Glomerular visceral epithelial cell (primary cell): ENCODE results near the gene ADRA2B.
"Not testable (repeated sequence)": the region's sequence is repeated elsewhere in the genome, so short reads cannot be mapped to it uniquely, and the experiment has no call there.

Experiments
- DNase-seq: peaks from one replicate; pipeline ENCODE4 v3.0.0-alpha.2; 2016; ENCODE audit errors: extremely low spot score

Gene ADRA2B

GRCh38 chr2:96089356-96090195 is 26.8 kb downstream of the ADRA2B start:
- DNase-seq = no peak

DNA sequence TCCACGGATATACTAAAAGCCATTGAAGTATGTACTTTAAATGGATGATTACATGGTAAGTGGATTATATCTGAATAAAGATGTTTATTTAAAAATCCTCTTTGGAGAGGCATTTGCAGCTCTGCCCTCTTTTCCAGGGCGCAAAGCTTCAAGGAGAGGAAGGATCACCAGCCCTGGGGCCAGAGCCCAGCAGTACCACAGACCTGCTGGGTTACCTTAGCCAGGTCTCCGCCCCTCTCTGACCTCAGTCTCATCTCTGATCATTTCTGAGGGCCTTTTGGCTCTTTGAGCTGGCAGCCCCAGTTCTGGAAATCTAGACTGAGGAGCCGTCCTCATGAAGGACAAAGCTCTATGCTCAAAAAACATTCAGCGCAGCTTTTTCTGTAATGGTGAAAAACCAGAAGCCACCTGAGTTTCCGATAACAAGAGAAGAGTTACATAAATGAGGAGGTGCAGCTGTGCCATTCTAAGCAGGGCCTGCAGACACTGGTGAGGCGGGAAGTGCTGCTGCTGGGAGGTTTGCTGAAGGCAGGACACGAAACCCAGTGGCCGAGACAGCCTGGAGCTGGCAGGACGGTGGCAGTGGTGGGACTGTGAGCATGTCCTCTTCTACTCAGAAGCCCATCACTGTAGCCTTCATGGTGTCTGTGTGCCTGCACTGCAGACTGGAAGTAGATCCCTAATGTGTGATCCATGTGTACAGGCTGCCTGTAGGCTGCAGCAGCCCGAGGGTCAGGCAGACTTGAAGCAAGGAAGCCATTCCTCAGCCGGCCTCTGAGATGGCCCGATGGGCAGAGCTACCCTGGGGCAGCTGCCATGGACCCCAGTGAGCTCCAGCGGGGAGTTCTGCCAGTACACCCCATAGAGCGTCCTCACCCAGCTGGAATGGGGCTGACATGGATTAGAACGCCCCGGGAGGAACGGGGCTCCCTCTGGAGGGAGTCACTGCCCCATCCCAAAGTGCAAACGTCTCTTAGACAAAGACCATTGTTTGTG is 27.7 kb downstream of the ADRA2B start:
- DNase-seq = no peak

DNA sequence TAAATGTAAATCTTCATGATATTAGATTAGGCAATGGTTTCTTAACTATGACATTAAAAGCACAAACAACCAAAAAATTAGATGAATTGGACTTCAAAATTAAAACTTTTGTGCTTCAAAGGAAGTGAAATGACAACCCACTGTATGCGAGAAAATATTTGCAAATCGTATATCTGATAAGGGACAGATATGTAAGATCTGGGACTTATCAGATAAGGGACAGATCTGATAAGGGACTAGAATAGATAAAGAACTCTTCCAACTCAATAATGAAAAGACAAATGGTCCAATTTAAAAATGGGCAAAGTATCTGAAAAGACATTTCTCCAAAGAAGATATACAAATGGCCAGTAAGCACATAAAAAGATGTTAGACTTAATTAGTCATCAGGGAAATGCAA is 29.2 kb downstream of the ADRA2B start:
- no peak for DNase-seq

DNA sequence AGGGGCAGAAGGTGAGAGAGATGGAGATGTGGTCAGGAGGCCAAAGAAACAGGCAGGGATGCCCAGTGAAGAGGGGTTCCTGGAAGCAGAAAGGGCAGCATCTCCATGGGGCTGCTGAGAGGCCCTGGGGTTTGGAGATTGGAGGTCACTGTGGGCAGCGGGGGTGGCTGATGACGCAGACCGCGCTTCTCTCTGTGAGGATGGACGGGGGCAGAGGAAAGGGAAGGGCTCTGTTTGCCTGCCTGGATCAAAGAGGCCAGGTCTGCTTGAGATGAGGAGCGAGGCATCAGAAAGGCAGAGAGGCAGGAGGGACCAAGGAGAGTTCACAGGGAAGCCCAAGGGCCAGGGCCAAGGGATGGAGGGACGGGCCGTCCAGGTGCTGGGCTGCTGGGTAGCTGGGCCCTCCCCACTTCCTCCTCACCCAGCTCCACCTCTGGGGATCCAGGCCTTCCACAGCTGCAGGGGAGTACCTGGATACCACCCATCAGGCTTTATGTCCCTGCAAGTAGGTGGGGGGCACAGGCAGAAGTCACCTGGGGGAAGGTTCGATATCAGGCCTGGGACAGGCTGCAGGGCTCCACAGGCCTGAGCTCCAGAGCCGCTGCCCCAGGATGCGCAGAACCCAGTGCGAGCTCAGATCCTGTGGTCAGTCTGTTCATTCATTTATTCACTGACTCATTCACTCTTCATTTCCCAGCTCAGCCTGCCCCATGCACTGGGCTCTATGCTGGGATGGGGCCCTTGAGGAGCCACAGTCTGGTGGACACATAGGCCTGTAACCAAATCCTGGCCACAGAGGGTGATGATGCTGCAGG is 30.6 kb downstream of the ADRA2B start:
- peak; percentile 33 for DNase-seq

DNA sequence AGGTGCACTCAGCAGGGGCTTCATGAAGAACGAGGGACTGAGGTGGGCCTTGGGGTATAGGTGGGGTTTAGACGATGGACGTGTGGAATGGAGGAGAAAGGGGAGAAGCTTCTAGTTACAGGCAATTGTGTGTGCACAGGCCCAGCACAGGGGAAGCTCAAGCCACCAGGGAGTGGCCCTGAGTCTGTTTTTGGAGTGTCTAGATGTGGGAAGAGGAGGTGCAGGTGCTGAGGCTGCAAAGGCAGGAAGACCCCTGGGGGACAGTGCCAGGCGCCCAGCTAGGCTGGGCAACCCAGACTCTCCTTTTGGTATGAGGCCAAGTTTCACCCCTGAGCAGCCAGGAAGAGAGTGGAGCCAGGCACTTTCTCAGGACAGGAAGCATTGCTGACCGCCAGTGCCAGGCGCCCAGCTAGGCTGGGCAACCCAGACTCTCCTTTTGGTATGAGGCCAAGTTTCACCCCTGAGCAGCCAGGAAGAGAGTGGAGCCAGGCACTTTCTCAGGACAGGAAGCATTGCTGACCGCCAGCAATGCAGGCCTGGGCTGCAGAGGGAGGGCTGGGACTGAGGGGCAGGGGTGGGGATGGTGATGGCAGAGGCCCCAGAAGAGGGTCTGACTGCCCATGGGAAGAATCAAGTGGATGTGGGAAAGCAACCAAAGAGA is 31.4 kb downstream of the ADRA2B start:
- not testable (repeated sequence) for DNase-seq

- no peak for DNase-seq
These were observed 32.1 kb downstream of the ADRA2B start for GRCh38 chr2:96083989-96084857.

DNA sequence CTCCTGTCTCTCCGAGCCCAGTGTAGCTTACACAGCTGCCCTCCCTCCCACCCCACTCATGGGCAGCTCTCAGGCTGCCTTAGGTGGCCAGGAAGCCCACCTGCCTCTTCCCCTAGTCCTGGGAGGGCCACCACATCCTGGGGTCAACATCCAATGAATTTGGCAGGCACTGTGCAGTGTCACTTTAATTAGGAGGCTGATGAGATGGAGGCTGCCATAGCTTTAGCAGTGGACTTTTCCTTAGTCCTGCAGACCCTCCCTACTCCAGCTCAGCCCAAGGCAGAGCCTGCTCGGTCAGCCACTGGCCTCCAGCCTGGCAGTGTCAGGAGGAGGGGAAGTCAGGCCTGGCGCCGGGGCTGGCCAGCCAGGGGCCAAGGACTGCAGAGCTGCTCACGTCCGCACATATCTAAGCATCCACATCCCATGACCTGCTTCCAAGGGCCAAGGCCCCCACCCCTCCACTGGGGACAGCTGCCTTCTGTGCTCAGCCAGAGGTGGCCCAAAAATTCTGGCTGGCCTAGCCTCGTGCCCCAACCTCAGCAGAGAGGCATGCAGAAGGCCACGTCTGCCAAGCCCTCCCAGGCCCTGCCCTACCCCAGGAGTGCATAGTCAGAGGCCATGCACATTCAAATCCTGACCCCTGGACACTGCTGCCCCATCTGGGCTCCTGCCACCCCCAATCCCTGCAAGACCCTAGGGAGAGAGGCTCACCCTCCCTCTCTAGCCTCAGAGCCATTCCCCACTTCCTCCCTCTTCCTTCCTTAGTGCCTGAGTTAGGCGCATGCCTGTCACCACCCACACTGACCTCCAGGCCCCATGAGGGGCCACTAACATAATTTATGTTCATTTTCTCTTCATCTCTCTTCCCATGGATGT is 33.1 kb downstream of the ADRA2B start:
- no peak for DNase-seq

- no peak for DNase-seq
These were observed 33.9 kb downstream of the ADRA2B start for GRCh38 chr2:96082211-96083063.

GRCh38 chr2:96081042-96081441 is 35.3 kb downstream of the ADRA2B start:
- no peak for DNase-seq

DNA sequence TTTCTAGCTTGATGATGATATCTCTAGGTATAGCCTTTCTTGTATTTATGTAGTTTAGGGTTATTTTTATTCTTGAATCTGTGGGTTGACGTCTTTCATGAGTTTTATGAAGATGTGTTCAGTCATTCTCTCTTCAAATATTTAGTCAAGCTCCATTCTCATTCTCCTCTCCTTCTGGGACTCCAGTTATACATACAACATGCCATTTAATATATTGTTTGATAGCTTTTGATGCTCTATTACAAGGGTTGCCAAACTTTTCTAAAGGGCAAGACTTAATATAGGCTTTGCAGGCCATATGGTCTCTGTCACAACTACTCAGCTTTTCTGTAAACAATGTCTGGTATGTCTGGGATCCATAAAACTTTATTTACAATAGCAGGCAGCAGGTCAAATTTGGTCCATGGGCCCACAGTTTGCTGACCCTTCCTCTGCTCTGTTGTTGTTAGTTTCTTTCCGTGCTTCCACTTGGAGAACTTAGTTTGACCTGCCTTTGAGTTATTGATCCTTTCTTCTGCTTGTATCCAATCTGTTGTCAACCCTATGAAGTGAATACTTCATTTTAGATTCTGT is 41.1 kb downstream of the ADRA2B start:
- no peak for DNase-seq

GRCh38 chr2:96074156-96074555 is 42.2 kb downstream of the ADRA2B start:
- no peak for DNase-seq

GRCh38 chr2:96073170-96073775 is 43.1 kb downstream of the ADRA2B start:
- no peak for DNase-seq

DNA sequence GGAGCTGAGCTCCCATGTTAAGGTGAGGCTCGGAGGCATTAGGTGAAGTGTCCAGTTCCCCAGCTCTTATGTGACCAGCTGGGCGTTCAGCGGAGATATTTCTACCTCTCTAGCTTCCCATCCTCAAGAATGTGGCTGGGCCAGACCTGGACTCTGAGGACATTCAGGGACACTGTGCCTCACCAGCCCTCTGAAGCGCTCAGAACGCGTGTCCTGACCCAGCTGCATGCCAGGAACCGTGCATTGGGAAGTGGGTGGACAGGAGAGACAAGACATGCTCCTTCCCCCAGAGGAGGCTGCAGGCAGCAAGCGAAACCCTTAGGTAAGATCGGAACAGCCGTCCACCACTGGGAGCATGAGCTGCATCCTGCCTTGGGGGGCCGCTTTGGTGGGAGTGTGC is 43.6 kb downstream of the ADRA2B start:
- DNase-seq = no peak

GRCh38 chr2:96071977-96072491 is 44.3 kb downstream of the ADRA2B start:
- not testable (repeated sequence) for DNase-seq

DNA sequence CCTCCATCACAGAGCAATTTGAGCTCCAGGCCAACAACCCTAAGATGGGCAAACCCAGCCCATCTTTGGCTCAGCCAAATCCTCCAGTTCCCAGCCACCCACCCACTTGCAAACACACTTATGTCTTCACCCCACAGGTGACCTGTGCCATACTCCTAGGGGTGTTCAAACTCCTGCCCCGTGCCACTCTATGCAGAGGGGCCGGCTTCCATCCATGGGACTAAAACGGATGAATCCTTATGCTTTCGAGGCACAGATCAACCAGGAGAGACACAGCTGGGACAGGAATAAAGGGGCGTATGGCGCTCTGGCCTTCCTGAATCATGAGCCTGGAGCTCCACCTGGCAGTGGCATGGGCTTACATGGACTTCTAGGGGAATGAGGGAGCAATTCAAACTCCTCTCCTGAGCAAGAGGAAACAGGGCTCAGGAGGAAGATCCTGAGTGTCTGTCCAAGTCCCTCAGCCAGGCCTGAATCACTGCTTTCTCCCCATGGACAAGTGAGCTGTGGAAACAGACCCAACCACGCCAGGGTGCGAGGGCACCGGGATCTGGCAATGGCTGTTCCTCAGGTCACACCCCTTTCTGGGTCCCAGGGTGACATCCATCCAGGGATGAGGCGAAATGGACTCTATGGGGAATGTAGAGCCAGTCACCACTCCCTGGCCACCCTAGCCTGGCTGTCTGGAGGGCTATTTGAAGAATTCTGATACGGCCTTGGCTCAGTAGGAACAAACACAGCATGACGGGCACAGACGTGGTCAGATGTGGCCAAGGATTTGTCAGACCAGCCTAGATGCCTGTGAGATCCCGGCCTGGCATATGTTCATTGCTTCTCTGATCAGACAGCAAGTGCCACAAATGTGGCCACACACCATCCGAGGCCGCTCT is 45.0 kb downstream of the ADRA2B start:
- DNase-seq = not testable (repeated sequence)

- not testable (repeated sequence) for DNase-seq
These were observed 46.0 kb downstream of the ADRA2B start for GRCh38 chr2:96070351-96070750.
